OCI-LY3 (cell line): ENCODE data around the gene METTL27.

Experiments used
- CTCF ChIP-seq: fragments of 200-600, 300-600 bp; sonication (generic); IDR thresholded peaks from 2 replicates; pipeline ENCODE4 v1.5.1; 2014; ENCODE audit warnings: antibody characterized with exemption, low read length, low read depth
- EZH2phosphoT487 ChIP-seq: fragments of 200-600 bp; shearing (Covaris generic); IDR thresholded peaks from 2 replicates; pipeline ENCODE4 v1.6.1; 2018; ENCODE audit warnings: antibody characterized with exemption, mixed run types, low read depth

GRCh38 chr7:73812996-73813395 lies 29.3 kb downstream of the METTL27 start:
- TF ChIP-seq CTCF, result no peak
- no peak for TF ChIP-seq EZH2phosphoT487
